ENCODE measurements around the gene LRRC27.
A peak's percentile ranks its signal among the peaks of the same experiment; 100 is the strongest.
"Not testable (repeated sequence)": the region's sequence is repeated elsewhere in the genome, so short reads cannot be mapped to it uniquely, and the experiment has no call there.

The LRRC27 gene

DNA sequence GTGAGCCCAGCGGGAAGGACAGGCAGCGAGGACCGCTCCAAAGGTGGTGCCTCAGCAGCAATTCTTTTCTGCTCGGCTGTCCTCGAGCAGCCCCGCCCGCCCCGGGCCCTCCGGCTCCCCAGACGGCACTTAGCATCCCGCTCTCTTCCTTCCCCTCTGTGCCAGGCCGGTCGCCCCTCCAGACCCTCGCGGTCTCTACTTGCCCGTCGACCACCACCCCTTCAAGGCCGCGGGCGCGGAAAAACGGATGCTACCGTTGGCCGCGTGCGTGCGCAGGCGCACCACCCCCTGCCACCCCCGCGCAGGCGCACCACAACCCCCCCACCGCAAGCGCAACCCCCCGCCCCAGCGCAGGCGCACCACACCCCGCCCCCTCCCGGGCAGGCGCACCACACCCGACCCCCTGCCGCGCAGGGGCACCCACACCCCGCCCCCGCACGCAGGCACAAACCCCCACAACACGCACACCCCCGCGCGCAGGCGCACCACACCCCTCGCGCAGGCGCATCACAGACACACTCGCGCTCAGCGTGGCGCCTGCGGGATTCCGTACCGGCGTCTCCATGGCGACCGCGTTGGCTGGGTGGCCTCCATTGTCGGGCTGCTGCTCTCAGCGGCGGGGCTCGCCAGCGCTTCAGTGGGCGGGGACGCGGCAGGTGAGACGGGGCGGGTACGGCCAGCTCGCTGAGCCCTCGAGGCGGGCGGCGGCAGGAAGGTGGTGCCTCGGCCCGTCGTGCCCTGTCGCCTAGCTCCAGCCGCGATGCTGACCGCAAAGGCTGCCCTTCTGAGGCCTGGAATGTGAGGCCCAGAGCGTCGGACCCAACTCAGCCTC lies at the start of gene LRRC27:
Gene LRRC27 (plus strand): TSS at position 593 of the 832 bp plus-strand sequence. CDS start 1,332 bp downstream, outside the sequence.
- peak; percentile 97 for DNase-seq

DNA sequence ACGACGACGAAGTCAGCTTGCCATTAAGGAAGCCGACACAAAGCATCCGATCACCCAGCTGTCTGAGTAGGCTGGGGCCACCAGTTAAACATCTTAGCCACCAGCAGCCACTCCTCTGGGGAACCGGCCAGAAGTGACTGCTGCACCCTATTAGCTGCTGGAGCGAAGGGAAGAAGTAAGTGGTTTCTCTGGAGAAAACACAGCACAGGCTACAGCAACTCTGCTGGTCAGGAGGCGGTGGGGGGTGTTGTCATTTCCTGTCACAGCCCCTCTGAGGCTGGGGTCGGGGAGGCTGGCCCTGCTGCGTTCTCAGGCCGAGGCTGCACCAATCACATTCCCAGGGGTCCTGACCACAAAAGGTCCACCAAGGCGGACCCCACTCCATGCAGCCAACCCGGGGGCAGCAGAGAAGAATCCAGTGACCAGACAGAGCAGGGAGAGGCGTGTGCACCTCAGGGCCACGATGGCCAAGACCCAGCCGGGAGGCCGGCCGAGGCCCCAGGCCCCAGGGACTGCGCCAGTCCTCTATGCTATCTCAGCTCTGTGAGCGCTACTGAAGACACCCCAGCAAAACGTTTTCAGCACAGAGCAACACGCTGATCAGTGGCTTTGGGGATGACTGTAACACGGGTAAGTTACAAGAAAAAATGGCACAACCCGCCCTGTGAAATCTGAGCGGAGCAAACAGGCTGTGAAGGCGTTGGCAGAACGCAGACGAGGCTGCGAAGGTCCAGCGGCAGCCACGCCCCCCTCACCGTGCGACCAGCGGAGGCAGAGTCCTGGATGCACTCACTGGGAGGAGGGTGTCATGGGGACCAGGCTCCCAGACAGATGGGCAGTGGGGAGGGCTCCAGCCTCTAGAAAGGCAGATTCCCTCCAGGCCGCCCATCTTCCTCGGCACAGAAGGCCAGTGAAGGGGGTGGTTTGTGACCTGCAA lies 49.1 kb upstream of the LRRC27 start:
- no peak for DNase-seq

DNA sequence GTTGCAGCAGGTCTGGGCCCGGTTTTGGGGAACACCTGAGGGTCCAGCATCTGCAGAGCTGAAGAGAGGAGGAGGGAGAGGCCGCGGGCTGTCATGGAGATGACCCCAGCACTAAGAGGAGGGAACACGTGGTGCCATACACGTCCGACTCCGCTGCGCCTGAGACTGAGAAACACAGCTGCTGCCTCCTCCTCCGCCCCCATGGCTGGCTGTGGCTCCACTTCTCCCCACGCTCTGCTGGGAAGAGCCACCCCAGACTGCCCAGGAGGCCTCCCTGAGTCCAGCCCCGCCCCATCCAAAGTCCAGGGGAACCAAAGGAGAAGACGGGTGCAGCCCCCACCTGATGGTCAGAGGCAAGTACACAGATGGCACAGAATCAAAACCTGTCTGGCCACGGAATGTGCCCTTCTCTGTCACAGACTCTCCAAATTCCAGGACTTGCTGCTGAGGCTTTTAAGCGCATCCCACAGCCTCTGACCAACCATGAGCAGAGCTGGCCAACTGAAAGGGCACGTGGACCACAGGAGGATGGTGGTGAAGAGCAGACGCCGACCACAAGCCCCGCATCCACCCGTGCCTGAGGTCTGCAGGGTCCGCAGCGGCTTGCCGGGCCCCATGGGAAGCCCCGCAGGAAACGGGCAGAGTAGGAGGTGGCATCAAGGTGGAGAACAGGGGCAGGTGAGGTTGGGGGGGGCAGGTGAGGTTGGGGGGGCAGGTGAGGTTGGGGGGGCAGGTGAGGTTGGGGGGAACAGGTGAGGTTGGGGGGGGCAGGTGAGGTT lies 48.2 kb upstream of the LRRC27 start:
- no peak for DNase-seq

DNA sequence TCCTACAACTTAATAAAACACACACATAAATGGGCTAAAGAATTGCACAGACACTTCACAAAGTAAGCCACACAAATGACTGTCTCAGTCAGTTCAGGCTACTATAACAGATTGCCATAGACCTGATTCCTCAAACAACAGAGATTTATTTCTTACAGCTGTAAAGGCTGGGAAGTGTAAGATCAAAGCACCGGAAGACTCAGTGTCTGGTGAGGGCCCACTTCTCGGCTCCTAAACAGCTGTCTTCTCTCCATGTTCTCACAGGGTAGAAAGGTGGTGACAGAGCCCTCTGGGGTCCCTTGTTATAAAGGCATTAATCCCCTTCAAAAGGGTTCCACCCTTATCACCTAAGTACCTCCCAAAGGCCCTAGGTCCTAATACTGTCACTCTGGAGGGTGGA lies 42.6 kb upstream of the LRRC27 start:
- DNase-seq = no peak

DNA sequence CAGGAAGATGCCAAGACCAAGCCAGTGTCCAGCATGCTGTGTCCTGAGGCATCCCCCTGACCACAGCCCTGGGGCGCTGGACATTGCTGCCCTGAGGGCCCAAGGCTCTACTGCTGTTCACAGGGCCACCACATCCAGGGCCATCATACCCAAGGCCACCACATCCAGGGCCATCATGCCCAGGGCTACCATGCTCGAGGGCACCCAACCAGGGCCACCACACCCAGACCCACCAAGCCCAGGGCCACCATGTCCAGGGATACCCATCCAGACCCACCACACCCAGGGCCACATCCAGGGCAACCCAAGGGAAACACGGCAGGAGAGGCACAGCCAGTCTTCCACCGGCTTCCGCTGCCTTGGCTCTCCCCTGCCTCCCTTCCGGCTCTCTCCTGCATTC lies 41.4 kb upstream of the LRRC27 start:
- no peak for DNase-seq

DNA sequence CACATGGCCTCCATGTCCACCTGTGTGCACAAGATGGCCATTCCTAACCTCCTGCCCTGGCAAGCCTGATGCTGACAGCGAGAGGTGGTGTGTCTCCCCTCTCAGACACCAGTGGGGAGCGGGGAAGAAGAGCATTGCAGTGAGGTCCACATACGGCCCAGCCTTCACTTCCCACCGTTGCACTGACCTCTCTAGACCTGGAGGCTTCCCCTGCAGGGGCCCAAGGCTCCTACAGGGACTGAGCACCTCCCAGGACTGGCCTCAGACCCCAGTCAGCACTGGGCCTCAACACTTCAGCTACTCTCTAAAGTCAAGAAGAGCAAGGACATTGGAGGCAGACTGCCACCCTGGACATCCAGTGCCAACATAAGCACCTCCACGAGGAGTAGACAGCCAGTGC lies 40.2 kb upstream of the LRRC27 start:
- DNase-seq = no peak

DNA sequence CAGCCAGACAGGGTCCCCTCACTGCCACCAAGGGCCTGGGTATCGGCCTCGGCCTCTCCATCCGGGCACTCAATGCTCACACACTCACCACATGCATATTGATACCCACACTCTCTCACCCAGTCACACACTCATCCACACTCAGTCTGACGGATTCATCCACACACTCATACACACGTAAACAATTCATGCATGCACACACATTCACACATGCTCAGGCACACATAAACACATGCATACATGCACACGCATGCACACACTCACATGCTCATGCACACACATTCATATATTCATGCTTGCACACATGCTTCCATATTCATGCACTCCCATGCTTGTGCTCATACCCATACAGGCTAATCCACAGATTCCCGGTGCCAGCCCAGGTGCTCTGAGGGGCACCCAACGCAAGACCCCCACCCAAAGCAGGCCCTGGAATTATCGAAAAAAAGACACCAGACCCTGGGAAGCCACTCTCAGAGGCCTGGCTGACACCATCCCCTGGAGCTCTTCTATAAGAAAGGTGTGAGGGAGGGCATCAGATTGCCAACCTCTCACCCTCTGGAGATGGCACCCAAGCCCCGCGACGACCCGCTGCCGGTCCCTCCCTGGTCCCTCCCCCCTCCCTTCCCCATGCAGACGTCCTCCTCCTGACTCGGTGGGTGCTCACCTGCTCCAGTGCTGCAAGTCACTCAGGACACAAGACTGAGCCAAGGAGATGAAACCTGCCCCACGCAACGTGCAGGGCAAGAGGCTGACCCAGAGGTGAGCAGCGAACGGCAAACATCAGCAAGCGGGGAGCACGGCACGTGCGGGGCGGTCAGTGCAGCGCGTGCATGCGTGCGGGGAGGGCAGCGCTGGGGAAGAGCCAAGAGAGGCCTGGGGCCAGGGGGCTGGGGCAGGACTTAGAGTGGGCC lies 39.4 kb upstream of the LRRC27 start:
- DNase-seq = no peak

DNA sequence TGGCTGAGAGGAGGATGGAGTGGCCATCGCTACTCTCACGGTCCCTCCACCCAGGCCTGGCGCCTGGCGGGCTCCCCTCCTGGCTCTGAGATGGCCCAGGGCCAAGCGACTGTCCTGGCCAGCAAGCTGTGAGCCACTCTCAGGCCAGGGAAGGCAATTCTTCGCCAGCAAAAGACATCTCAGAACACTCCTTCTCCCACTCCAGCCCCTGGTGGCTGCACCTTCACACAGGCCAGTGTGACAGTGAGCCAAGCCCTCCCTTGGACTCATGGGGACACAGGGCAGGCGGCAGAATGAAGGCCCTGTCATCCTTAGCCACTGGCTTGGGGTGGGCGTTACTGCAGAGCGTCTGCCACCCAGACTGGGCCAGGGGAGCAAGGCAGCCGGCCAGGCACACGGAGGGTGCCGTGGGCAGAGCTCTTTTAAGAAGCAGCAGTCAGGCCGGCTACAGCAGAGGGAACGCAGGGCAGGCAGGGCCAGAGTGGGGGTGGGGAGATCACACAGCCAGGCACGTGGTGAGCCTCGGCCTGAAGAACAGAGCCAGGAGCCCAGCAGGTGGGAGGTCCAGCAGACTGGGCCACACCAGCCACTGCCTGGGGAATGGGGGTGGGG lies 38.7 kb upstream of the LRRC27 start:
- DNase-seq = no peak

DNA sequence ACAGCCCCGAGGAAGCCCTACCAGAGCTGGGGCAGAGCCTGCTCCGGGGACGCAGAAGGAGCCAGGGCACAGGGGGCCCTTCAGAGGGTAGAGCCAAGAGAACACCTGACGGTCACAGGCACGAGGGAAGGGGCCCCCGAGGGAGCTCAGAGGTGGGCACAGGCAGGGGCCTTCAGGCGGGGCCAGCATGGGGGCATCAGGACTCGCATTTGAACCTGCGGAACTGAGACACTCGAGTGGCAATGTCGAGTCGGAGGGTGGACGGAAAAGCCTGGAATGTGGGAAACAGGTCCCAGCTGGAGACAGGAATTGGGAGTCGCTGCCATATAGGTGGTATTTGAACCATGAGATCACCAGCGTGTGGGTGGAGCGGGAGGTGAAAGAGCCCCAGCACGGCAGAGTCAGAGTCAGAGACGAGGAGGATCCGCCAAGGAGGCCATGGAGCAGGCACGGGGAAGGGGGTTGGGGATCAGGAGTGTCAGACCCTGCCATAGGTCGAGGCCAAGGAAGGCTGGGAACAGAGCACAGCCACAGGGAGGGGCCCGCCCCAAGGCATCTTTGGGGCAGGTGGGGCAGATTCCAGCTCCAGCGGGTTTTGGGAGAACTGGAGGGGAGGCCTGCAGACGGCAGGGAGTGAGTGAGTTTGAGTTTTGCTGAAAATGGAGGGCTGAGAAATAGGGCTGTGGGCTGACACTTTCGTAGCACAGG lies 38.0 kb upstream of the LRRC27 start:
- DNase-seq = no peak

DNA sequence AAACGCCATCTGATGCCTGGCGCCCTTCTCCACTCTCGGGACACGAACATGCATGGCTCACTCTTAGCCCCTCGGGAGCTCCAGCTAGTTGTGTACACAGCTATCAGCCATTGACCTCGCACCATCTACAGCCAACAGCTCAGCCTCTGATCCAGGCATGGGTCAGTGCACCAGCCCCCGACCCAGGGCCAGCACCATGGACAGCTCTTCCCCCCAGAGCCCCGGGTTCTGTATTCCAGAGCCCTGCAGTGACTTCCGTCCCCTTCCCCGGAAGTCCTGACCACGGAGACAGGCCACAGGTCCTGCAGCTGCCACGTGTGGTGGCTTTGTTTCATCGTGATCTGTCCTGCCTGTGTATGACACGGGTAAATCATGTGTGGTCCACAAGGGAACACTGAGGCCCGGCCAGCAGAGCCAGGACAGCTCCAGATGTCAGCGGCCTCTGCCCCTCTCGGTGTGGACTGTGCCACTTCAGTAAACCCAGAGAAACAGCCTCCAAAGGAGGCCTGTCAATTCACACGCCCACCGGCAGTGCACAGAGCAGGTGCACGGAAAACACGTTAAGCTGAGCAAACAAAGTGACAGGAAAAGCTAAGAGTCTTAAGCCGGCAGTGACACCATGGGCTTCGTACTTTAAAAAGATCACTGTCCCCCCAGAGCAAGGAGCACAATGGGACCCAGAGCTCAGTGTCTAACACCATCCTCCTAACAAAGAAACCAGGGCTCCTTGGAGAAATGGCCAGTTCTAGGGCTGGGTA lies 37.3 kb upstream of the LRRC27 start:
- DNase-seq = no peak

DNA sequence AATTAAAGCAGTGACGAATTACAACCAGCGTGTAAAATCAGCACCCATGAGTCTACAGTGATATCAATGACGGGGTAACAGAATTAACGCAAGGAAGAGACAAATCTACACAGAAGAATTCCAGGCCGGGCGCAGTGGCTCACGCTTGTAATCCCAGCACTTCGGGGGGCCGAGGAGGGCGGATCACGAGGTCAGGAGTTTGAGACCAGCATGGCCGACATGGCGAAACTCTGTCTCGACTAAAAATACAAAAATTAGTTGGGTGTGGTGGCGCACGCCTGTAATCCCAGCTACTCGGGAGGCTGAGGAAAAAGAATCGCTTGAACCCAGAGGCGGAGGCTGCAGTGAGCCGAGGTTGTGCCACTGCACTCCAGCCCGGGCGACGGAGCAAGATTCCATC lies 36.5 kb upstream of the LRRC27 start:
- not testable (repeated sequence) for DNase-seq

DNA sequence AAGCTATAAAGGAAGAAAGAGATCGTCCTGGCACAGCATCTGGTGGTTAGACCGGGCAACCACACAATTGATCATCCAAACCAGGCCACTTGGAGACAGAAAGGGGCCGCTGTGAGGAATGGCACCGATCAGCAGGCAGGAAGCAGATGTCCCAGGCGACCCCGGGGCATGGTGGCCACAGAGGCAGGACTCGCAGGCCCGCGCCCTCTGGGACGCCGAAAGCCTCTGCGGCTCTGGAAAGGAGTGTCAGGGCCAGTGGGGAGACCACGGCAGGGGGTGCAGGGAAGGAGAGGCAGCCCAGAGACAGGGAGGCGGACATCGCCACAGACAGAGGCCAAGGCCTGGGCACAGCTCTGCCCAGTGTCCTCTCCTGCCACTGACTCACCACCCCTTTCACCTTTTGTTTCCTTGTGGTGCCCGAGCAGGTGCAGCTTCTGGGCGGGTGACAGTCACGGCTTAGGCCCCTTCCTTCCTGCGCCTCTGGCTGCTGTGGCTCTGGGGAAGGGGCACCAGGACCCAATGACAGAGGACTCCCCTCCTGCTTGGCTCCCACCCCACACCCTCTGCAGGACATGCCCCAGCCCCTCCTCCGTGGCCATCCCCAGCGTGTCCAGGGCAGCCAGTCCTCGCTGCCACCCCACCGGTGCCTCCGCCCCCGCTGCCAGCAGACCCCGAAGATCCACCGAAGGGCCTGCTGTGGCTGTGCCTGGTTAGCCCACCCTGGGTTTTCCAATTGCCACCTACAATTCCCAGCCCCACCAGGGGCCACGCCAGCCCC lies 35.1 kb upstream of the LRRC27 start:
- DNase-seq = no peak

DNA sequence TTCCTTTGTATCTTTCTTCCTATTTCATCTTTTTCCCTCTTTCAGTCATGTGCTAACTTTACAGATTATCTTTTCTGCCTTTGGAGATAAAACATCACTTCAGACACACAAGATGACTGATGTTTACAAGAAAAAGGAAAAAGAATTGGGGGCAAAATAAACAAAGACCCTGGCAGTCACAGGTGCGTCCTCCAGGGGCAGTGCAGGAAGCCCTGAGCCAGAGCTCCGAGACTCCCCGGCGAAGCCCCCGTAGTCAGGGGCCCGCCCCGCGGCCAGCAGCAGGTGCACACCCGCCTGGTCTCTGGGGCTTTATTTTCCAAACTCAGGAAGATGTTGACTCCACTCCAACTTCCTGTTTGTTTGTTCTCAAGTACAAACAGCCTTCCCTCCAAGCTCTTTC lies 34.5 kb upstream of the LRRC27 start:
- DNase-seq = no peak

DNA sequence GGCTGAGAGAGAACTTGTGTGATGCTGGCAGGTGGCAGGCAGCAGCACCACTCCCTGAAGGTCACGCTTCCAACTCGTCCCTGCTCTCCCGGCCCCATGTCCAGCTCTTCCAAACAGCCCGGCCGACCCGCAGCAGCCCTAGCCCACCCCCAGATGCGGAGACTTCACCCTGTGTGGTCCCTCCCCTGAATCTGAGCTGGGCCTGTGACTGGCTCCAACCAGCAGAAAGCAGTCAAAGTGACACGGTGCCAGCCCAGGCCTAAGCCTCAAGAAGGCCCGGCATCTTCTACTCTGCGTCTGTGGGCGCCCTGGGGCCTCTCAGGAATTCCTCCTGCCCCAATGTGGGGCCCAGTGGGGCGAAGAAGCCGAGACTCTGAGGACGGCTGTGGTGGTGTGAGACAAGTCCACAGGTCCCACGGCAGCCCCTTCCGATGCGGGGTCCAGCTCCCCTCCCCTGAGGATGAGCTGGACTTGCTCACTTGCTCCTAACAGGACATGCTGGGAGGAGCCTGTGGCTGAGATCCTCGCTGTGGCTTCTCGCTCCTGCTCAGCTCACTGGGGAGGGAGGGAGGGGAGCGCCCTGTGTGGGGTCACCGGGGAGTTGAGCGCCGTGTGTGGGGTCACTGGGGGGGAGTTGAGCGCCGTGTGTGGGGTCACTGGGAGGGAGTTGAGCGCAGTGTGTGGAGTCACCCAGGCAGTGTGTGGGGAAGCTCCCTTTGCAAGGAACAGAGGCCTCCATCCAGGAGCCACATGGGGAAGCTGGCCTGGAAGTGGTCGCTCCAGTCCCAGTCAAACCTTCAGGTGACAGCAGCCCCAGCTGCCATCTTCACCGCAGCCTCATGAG lies 33.7 kb upstream of the LRRC27 start:
- DNase-seq = no peak

DNA sequence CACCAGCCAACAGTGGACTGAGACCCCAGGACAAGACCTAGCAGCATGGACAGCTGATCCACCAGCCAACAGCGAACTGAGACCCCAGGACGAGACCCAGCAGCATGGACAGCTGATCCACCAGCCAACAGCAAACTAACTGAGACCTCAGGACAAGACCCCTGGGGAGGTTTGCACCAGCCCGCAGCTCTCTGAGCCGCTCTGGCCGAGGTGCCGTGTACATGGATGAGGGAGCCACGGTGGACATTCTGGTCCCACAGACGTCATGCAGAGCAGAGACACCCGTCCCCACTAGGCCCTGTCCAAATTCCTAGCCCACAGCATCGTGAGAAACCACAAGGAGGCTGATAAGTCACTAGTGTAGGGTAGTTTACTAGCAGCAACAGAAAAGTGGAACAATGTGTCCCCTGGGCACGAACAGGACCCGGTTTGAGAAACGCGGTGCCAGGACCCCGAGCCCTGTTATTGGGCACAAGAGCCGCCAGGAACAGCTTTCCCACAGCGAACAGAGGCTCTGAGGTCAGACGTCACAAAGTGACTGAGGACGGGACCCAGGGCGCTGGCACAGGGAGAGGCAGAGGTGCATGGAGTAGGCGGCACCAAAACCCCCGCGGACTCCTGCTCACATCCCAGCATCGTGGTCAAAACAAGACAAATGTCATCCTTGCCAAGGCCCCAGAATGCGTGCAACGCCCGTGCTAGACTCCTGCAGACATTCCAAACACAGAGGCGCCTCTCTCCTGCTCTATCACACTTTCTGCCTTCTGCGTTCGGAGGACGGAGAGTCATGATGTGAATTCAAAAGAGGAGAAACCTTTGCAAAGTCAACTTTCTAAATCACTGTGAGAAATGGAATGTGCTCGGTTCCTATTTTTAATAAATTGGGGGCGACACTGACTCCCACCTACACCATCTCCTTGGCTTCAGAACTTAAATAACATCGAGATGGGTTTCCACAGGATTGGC lies 32.3 kb upstream of the LRRC27 start:
- no peak for DNase-seq

DNA sequence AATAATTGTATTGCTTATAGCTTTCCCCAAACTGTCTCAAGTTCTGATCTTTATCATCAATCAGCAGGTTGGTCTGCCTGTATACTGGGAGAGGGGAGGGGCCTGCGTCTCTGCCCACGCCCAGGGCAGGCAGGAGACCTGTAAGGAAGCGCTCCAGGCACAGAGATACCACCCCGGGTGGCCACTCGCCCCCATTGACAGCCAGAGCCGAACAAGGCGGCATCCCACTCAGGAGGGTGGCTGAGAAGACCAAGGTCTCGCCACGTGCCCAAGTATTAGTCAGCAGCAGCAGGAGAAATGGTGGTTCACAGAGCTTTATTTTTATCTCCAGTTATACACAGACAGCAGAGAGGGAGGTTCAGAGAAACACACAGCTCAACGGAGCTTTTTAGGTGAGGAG lies 31.4 kb upstream of the LRRC27 start:
- no peak for DNase-seq

Measured in 8988T (cell line).